G401 (cell line): ENCODE data around the gene ABHD5. TPM values are rescaled to one million over a fixed set of nuclear protein-coding genes. Genes with fewer than 3 reads are reported as not detected.

ENCODE experiments used
- DNase-seq: peaks from one replicate; pipeline ENCODE4 v3.0.0-alpha.2; 2015; ENCODE audit warnings: low spot score
- in situ Hi-C: cut with HindIII; loops from 2 replicates; pipeline ENCODE4 v1.10.0; 2016; ENCODE audit warnings: low sequenced_read_pairs, mixed read lengths
- total RNA-seq: library from RNA; depleted of rRNA; stranded (reverse); fragments of >200 nt; shearing (Covaris generic); gene quantifications from 2 replicates; pipeline ENCODE4 v1.2.3, GENCODE V29; 2014; rRNA removed

Gene ABHD5
- total RNA-seq, 1 experiment from 2014 or later = 25.3 TPM

- in situ Hi-C loops = no loop called here
- no peak for DNase-seq
Measured at GRCh38 chr3:43769885-43770425, 79.2 kb downstream of the ABHD5 start.

DNA sequence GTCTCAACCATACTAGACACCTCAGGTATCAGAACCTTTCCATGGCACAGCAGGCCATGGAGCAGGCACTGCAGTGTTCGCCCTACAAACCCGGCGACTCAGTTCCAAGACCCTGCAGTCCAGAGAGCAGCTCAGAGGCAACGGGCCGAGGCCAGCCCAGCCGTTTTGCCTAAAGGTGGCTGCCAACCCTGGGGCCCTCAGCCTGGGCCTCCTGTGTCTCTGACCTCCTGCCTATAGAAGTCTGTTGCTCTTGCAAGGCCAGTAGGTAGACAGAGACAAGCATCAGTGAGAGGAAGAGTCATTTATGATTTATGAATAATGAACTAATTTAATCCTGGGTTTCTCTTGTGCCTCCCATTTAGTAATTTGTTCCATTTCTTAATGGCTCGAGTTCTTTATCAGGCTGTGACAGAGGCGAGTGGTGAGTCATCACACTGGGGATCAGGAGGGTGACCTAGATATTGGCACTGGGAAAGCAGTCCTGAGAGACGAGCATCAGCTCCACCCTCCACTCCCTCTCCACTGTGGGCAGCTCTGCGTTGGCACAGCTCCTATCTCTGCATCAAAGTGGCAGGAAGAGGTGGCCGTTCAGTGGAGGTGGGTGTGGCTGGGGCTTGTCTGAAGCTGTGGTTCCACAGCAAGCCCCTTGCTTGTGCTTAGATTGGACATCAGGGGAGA is 79.8 kb downstream of the ABHD5 start:
- in situ Hi-C loops = no loop called here
- peak; percentile 59 for DNase-seq

- no peak for DNase-seq
- in situ Hi-C loops = no loop called here
Measured at GRCh38 chr3:43771610-43772009, 80.9 kb downstream of the ABHD5 start.

GRCh38 chr3:43773273-43774094 is 82.7 kb downstream of the ABHD5 start:
- in situ Hi-C loops = no loop called here
- DNase-seq = no peak

DNA sequence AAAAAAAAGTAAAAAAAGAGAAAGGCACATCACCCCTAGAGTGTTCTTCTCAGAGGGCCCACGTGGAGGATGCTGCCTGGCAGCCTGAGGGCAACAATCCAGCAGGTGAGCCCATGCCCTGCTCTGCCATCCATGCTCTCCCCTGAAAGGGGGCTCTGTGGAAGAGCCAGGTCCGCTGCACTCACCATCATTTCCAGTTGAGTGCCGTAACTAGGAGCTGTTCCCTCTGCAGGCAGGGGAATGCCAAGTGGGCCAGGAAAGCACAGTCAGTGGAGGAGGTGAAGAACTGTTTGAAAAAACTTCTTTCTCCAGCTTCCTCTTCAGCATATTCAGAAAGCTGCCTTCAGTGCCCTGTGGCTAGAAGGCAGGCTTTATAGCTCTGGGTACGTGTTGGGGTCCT is 84.1 kb downstream of the ABHD5 start:
- in situ Hi-C loops = no loop called here

DNA sequence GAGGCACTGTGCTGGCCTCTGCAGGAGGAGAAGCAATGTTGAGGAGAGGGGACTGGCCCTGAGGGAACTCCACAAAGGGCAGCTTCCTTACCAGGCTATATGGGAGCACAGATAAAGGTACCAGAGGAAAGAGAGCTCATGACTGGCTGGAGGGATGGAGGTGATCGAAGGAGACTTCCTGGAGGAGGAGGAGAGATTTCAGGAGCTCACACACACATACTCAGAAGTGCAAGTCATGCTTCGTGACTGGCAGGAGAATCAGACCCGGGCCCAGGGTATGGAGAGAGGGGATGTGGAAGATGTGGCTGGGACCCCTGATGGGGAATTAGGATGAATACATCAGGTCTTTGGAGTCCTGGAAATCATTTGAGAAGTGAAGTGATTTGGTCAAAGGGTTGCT is 85.4 kb downstream of the ABHD5 start:
- no peak for DNase-seq
- in situ Hi-C loops = no loop called here

More for the DNA sequence above, 84.1 kb downstream of the ABHD5 start:
- no peak for DNase-seq

DNA sequence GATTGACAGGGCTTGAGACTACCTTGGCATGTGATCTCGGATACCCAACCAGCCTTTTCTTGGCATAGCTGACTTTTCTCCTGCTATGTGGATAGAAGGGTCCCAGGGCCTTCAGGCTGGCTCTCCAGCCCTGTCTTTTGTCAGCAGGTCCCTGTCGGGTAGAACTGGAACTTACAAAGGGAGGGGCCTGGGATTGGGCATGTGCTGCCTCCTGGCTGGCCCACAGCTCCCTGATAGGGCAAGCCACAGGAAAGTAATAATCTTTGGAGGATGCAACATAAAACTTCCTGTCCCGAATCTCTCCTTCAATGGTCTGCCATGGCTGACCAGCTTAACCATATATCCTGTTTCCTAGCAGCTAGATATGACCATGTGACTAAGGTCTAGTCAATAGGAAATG is 89.1 kb downstream of the ABHD5 start:
- DNase-seq = no peak

GRCh38 chr3:43782541-43782940 is 91.8 kb downstream of the ABHD5 start:
- in situ Hi-C loops = no loop called here
- no peak for DNase-seq

More for the DNA sequence above, 89.1 kb downstream of the ABHD5 start:
- in situ Hi-C loops = no loop called here

Other genes with a start within 250 kb of the ABHD5 start
- gene ANO10, start 68.9 kb upstream of the ABHD5 start, total RNA-seq = 24.1 and 24.5 TPM in 2 replicates